ENCODE data around the gene GRAP. TPM values are rescaled to one million over a fixed set of nuclear protein-coding genes. Genes with fewer than 3 reads are reported as not detected.

Gene GRAP
- total RNA-seq, 4 donors from 2014 or later: 5.5 to 19.8 (median 10.5) TPM

- WGBS, 2 donors: 73 to 90% methylated on average over 7 of the region's 7 CpGs
- Histone ChIP-seq H3K27me3 (no peaks in the 10 kb centered on the region), H3K36me3 (no peaks in the 10 kb centered on the region), H3K27ac (no peak overlapping the region), H3K9me3 (no peaks in the 10 kb centered on the region), H3K4me3 (replicated peaks in 1 of 3) (no peak overlapping the region), H3K4me1 (peaks cover 14 to 25% of the 10 kb centered on the region in 2 donors)
- no peak for DNase-seq
- TF ChIP-seq POLR2A (IDR thresholded peaks at IDR 0.05): no peak
- TF ChIP-seq CTCF (IDR thresholded peaks at IDR 0.05): no peak
- intact Hi-C loops (cut with DNase I): no loop called here
Observed at GRCh38 chr17:19001907-19002590, 44.7 kb downstream of the GRAP start.

GRCh38 chr17:19000531-19001325, 46.0 kb downstream of the GRAP start:
- DNase-seq: no peak
- intact Hi-C loops (cut with DNase I): no loop called here
- 87 to 95% methylated on average over 11 to 14 of the region's 17 CpGs for WGBS, 2 donors
- Histone ChIP-seq H3K27ac (no peak overlapping the region), H3K4me3 (replicated peaks in 1 of 3) (no peak overlapping the region), H3K36me3 (no peaks in the 10 kb centered on the region), H3K4me1 (peaks cover 14 to 25% of the 10 kb centered on the region in 2 donors), H3K9me3 (no peaks in the 10 kb centered on the region), H3K27me3 (no peaks in the 10 kb centered on the region)
- TF ChIP-seq POLR2A (IDR thresholded peaks at IDR 0.05) (no peak), CTCF (IDR thresholded peaks at IDR 0.05) (no peak)

- peaks cover 10 to 20% of the 10 kb centered on the region in 2 donors for H3K4me1 ChIP-seq
- no peak for TF ChIP-seq CTCF (IDR thresholded peaks at IDR 0.05)
- TF ChIP-seq POLR2A (IDR thresholded peaks at IDR 0.05): no peak
- no peaks in the 10 kb centered on the region for H3K36me3 ChIP-seq
- 89 to 92% methylated on average over 5 to 6 of the region's 6 CpGs for WGBS, 2 donors
- H3K27ac ChIP-seq: no peak overlapping the region
- no peaks in the 10 kb centered on the region for H3K9me3 ChIP-seq
- intact Hi-C loops (cut with DNase I): no loop called here
- no peaks in the 10 kb centered on the region for H3K27me3 ChIP-seq
- H3K4me3 ChIP-seq (replicated peaks in 1 of 3): no peak overlapping the region
- no peak for DNase-seq
Observed at GRCh38 chr17:18999911-19000310, 46.8 kb downstream of the GRAP start.

GRCh38 chr17:18999394-18999793, 47.4 kb downstream of the GRAP start:
- WGBS, 2 donors: 96 to 98% methylated on average over 8 of the region's 8 CpGs
- H3K36me3 ChIP-seq: no peaks in the 10 kb centered on the region
- peaks cover 9 to 18% of the 10 kb centered on the region in 2 donors for H3K4me1 ChIP-seq
- no peak overlapping the region for H3K27ac ChIP-seq
- no peaks in the 10 kb centered on the region for H3K9me3 ChIP-seq
- no peaks in the 10 kb centered on the region for H3K27me3 ChIP-seq
- intact Hi-C loops (cut with DNase I): no loop called here
- DNase-seq: no peak
- no peak for TF ChIP-seq CTCF (IDR thresholded peaks at IDR 0.05)
- no peak for TF ChIP-seq POLR2A (IDR thresholded peaks at IDR 0.05)
- H3K4me3 ChIP-seq (replicated peaks in 1 of 3): no peak overlapping the region

- peaks cover 0 to 13% of the 10 kb centered on the region in 2 donors for H3K4me1 ChIP-seq
- 87 to 96% methylated on average over 3 to 6 of the region's 6 CpGs for WGBS, 2 donors
- H3K4me3 ChIP-seq (replicated peaks in 1 of 3): no peak overlapping the region
- no peaks in the 10 kb centered on the region for H3K27me3 ChIP-seq
- intact Hi-C loops (cut with DNase I): no loop called here
- DNase-seq: no peak
- H3K36me3 ChIP-seq: no peaks in the 10 kb centered on the region
- no peaks in the 10 kb centered on the region for H3K9me3 ChIP-seq
- H3K27ac ChIP-seq: no peak overlapping the region
- TF ChIP-seq CTCF (IDR thresholded peaks at IDR 0.05) (no peak), POLR2A (IDR thresholded peaks at IDR 0.05) (no peak)
Observed at GRCh38 chr17:18997650-18998196, 49.0 kb downstream of the GRAP start.
